NCI-H2227 (cell line): ENCODE measurements around the gene ING5.
A peak's percentile ranks its signal among the peaks of the same experiment; 100 is the strongest.

Experiments
- DNase-seq: peaks from one replicate; lab custom pipeline; 2025; ENCODE audit not compliant: unreplicated experiment; lab: John Stamatoyannopoulos, UW

Gene ING5

DNA sequence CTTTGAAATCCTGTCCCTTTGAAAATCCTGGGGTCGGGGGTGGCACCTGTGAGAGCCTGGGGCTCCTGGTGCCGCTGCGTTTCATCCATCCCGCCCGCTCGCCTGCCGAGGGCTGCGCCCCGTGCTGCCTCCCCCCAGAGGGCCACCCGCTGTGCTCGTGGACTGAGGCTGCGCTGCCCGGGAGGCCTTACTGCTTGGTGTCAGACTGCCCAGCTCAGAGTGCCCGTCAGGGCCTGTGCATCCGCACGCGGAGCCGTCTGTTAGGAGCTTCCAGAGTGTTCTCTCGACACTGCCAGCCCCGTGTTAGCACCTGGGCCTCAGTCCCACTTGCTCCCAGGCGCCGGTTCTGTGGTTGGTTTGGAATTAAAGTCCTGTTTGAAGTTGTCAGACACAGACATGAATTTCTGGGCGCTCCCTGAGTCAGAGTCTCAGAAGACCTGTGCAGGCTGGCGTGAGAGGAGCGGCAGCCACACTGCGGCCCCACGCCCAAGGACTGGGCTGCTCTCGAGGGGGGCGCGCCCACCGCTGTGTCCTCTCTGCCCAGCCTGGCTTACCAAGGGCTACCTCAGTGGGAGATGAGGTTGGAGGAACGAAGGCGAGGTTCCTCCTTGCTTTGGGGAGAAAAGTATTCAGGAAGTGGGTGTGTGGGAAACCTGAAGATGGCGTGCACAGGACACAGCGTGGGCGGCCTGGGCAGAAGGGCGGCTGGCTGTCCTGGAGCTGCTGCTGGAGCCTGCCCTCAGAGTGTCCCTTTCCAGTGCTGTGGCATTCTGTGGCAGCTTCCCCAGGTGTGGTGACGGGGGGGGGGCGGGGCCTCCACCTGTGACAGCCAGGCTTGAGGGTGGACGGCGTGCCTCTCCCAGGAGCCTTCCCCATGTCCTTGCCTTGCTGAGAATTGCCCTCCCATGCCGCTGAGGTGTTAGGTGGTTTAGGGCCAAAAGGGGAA lies 29.3 kb upstream of the ING5 start:
- no peak for DNase-seq

DNA sequence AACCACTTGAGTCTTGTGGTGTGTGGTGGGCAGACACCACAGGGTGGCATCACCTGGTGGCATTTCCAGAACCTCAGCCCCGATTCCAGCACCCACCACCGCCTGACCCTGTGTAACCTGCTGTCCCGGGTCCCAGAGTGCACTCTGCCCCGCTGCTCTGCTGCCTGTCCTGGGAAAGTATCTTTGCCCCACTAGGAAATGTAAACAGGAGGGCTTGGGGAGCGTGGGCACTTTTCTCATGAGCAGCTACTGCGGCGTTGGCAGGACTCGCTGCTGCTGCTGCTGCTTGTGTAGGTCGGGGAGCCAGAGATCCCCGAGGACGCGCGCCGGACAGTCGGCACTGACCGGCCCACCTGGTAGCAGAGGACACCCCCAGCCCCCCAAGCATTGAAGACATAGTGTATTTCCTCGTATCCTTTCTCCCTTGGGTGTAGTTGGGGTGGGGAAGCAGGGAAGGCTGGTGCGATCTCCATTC lies 28.6 kb upstream of the ING5 start:
- no peak for DNase-seq

DNA sequence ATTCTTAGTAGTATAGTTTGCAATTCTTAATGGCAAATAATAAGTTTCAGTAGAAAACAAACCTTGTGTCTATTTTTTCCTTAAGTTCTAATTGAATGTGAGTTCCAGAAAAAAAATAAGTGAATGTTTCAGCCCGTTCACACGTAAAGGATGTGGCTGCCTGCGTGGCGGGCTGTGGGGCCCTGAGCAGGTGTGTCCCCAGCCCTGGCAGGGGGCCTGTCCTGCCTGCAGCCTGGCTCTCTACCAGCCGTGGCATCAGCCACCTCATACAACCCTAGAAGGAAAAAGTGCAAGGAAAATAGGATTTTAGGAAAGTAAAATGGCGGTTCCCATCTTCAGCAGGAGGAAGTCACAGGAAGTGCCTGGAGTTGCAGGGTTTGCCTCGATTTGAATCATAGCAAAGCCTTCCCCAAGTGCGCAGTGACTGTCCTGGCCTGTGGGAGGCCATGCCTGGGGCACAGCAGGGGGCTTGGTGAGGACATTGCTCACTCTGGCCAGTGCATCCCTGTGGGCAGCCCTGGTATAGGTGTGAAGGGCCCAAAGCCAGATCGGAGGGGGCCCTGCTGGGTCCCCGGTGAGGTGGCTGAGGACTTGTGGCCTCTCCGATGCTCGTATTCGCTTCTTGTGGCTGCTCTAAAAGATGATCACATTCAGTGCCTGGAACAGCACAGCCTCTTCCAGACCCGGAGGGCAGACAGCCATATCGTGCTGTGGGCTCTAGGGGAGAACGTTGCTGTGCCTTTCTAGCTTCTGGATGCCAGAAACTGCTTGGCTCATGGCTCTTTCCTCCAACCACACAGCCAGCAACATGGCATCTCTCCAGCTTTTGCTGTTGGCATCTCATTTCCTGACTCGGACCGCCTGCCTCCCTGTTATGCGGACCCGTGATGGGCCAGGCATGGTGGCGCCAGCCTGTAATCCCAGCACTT lies 27.8 kb upstream of the ING5 start:
- no peak for DNase-seq

DNA sequence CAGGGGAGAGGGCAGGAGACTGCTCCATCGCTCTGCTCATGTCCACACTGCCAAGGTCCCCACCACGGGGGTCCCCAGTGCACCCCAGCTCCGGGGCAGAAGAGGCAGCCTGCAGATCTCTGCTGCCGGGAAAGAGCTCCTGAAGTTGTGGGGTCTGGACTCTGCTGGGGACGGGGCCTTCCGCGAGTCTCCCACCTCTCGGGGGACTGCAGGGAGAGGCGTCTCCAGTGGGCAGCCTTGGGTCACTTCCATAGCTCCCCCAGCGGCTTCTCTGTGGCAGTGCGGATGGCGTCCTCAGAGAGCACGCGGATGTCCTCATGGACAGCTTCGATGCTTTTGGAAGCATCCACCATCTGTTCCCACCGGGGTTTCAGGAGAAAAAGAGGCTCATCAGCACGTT lies 26.0 kb upstream of the ING5 start:
- DNase-seq, result no peak

DNA sequence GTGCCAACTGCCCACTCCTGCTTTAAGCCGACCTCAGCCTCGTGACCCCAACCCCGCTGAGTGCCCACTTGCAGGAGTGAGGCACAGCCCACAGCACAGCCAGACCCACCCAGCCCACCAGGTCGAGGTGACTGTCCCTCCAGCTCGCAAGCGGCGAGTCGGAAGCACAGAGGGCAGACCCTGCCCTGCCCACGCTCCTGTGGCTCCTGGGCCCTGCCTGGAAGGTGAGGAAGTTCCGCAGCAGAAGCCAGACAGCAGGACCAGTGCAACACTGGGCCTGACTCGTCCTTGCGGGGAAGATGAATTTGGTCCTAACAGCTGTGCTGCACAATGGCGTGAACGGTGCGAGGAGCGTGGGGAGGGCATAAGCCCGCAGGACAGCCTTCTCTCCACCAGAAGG lies 25.2 kb upstream of the ING5 start:
- no peak for DNase-seq

DNA sequence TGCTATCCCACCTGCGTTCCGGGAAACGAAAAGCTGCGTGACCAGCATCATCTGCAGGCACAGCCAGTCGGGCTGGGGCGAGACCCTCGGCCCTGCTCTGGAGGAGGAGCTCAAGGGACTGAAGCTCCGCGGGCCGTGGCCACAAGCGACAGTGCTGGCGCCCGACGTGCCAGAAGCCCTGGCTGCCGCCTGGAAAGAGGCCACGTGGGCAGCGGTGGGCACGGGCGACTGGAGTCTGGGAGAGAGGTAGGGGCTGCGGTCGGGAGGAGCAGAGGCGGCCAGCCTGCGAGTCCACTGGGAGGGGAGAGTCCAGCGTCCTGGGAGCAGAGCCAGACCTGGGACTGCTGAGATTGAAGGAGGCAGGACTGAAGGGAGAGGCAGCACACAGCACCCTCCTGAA lies 24.4 kb upstream of the ING5 start:
- DNase-seq, result no peak

DNA sequence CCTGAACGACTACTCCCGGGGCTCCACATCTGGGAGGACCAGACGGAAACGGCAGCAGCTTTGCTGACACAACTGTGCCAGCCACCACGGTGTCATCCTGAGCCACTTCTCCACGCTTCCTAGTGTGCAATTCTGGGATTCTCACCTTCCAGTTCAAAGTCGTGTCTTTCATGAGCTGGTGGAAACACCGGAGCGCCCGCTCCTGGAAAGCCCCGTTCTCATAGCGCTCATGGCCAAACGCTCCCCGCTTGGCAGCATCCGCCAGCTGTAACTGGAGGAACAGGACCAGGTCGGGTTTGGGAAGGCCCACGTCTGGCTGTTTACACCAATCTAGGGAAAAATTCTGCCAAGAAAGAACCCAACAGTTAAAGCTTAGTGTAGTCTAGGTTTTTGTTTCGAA lies 23.5 kb upstream of the ING5 start:
- no peak for DNase-seq

DNA sequence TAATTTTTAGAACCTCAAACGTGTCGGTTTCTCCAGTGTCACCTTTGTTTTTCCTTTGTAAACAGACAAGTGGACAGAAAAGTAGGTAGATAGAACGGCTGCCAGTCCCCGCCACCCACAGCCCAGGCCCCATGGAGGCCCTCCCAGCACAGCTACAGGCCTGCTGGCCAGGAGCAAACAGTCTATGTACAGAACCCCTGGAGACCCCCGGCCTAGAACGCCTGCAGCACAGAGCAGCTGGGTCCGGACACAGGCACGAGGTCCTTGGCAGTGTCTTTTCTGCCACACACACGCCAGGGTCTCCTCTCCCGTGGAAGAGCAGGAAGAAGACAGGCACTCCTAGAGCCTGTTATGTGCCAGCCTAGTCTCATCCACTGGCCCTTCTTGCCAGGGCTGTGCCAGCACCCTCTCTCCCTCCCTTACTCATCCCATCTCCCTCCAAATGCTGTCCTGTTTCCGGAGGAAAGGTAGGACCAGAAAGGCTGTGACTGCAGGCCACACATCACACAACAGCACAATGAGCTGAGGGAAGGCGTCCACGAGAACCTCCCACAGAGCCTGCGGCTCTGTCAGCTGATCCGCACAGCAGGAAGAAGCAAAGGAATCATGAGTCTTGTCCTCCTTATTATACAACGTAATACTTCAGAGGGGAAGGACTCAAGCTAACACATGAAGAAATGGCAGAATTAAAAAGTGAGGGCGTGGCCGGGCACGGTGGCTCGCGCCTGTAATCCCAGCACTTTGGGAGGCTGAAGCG lies 22.9 kb upstream of the ING5 start:
- DNase-seq, result no peak

DNA sequence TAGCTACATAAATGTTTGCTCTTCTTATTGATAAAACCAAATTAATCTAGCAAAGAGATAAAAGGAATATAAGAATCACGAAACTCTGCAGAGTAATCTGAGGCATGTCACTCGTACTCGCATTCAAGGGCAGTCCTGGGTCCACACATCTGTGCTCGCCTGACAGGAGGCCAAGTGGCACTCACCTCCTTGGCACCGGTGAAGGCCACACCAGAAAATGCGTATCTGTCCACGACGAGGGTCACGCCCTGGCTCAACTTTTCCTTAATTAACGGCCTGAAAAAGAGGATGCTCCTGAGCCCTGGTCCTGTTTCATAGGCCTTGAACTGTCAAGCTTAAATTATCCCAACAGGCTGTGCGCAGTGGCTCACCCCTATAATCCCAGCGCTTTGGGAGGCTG lies 21.8 kb upstream of the ING5 start:
- DNase-seq, result no peak

DNA sequence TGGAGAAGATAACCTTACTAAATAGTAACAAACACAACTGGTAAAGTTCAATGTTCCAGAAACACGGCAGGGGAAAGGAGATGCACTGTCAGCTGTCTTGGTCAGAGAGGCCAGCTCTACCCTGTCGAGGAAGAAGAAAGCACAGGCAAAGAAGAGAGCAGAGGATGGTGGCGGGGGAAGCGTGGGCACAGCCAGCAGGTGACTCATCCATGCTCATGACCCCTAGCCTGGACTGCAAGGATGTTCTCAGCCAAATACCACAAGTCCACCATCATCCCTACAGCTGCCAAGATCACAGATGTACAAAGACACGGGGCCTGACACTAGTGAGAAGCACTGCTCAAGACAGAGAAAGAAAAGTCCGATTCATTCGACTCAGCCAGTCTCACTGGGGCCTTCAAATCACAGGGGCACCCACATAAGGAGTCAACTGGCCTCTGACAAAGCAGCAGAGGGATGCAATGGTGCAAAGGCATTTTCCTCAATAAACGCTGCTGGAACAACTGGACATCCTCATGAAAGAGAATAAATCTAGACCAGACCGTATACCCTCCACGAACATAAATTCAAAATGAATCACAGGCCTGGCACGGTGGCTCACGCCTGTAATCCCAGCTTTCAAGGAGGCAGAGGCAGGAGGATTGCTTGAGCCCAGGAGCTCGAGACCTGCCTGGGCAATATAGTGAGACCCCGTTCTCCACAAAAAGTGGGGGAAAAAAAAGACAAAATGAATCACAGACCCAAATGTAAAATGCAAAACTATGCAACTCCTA lies 20.8 kb upstream of the ING5 start:
- DNase-seq, result no peak

DNA sequence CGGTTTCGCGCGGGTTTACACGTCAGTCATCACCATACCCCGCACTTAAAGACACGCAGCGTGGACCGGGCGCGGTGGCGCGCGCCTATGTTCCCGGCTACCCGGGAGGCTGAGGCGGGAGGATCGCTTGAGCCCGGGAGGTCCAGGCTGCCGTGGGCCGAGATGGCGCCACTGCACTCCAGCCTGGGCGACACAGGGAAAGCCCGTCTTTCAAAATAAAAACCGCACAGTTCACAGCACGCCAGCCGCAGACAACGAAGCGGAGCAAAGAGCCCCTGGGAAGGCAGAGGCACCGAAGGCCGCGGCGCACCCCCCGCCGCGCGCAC lies 15.6 kb upstream of the ING5 start:
- DNase-seq, result no peak

DNA sequence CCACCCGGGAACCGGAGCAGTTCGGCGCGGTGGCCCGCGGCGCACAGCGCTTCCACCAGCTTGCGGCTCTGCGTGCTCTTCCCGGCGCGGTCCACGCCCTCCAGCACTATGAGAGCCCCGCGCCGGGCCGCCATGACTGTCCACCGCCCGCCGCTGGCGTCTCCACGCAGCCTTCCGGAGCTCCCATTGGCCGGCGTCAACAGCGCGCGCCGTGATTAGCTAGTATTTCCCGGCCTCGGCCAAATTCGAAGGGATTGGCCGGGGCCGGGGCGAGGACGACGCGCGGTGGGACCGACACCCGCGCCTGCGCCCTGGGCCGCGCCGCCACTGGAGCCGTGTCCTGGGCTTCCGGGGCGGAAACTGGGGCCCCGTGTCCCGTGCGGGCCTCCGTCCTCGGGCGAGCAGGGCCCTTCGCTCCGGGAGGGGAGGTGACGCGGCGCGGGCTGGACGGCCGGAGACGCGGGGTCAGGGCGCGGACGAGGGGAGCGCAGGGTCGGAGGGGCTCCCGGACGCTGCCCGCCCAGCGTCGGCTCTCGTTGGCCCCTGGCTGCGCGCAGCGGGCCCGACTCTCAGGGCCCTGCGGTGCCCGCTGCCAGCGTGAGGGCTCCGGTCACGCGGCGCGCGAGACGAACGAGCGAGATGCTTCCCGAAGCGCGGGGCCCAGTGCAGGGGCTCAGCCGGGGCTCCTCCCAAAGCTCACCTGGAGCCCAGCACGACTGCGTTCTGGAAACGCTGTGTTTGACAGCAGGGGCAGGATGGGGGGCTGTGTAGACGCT lies 15.0 kb upstream of the ING5 start, which contains the start of gene DTYMK:
Gene DTYMK (minus strand): TSS at position 166 of the 776 bp plus-strand sequence. CDS start 32 bp downstream, at position 134.
- peak; percentile 98 for DNase-seq

DNA sequence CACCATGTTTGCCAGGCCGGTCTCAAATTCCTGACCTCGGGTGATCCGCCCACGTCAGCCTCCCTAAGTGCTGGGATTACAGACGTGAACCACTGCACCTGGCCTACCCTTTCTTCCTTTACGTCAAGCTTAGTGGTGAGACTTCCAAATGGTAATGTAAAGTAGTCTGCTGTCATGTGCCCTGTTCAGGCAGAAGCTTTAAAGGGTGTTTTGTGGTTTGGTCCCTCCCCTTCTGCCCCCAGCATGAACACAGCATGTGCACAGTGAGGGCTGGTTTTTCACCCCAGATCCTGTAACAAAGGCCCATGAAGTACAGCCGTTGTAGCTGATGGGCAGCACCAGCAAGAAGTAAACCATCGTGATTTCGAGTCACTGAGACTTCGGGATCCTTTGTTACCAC lies 12.5 kb upstream of the ING5 start:
- DNase-seq, result no peak

DNA sequence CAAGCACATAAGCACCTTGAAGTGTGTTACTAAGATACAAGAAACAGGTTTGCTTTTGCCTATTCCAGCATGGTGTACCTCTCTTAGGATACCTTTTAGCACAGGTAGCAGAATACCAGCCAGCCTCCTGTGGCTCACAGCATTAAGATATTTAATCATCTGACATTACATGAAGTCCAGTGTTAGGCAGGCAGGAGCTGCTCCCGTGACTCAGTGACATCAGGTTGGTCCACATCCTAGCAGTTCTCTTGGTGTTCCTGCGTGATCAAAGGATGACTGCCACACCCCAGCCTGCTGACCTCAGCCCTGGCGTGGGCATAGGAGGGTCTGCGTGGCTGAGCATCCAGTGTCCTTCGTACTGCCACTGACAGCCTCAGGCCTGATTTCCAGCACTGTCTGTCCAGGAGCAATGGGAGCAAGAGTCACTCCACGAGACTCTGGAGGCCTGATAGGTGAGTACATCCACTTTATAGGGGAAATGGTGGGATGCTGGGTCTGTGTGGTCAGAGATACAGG lies 11.6 kb upstream of the ING5 start:
- DNase-seq, result no peak

DNA sequence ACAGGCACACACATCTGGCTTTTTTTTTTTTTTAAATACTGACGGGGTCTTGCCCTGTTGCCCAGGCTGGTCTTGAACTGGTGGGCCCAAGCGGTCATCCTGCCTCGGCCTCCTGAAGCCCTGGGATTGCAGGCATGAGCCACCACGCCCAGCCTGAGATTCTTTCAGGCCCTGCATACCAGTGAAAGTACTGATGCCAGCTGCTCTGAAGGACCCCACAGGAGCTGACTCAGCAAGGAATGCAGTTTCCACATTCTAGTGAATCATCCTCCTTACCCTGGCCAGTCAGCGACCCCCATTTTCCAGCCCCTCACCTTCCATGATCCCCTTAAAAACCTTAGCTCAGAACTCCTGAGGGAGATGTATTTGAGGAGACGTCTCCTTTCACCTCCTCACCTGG lies 9.4 kb upstream of the ING5 start:
- no peak for DNase-seq

DNA sequence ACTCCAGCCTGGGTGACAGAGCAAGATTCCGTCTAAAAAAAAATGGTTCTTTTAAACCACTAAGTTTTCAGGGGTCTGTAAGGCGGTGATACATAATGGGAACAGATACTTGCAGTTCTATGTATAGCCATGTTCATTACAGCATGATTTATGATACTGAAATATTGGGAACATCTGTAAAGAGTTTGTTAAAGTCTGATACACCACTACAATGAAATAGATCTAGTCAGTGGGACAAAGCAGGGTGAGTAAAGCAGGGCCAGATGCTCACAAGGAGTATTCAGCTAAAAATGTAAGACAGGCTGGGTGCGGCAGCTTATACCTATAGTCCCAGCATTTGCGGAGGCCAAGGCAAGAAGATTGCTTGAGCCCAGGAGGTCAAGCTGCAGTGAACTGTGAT lies 6.2 kb upstream of the ING5 start:
- DNase-seq, result no peak

DNA sequence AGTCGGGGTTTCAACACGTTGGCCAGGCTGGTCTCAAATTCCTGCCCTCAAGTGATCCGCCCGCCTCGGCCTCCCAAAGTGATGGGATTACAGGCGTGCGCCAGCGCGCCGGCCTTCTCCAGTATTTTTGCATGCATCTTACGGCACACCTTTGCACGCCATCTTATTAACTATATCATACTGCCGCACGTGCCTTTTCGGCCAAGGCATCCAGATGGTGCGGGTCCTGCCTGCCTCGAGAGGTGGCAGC lies 765 bp upstream of the ING5 start:
- DNase-seq, result no peak

DNA sequence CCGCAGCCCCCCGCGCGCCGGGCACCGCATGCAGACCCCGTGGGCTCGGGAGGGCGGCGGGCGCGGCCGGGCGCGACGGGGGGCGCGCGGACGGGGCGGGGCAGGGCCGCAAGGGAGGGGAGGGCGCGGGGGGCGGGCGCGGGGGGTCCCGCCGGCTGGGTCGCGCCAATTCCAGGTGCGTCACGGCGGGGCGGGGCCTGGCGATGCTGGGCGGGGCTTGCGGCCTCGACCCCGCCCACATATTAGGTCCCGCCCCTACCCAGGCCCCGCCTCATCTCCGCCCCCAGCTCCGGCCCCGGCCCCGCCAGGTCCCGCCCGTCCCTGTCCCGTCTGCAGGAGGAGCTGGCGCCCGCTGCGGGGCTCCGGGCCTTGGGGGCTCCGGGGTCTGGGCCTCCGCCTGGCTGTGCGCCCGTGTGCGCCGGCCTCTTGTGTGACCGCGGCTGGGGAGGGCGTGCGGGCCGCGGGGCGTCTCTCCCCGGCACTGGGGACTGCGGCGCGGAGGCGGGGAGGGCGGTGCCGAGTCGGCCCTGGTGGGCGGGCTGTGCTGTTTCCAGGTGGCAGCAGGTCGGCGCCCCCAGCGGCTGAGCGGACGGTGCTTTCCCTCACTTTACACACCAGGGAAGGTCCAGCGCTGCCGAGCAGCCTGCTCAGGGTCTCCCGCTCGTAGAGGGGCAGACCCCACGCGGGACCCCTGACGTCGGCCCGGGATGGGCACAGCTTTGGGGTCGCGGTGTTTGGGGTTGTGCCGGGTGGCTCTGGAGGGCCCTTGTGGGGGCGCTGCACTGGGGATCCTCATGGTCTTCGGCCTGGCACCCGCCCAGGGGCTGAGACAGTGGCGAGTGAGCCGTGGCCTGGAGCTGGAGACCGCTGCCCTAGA lies 554 bp downstream of the ING5 start:
- DNase-seq, result peak; percentile 92
